CD8-positive, alpha-beta memory T cell (primary cell): ENCODE data around the gene EXOC4. TPM values are rescaled to one million over a fixed set of nuclear protein-coding genes. Genes with fewer than 3 reads are reported as not detected.

Experiments
- CTCF ChIA-PET: fragments of 350-600 bp; sonication (Branson Sonifier 250); formaldehyde crosslinking; loops from one replicate; lab custom pipeline; 2021; ENCODE audit warnings: antibody characterized with exemption; lab: Charles Lee
- POLR2A ChIA-PET: fragments of 350-600 bp; sonication (Branson Sonifier 250); formaldehyde crosslinking; loops from one replicate; lab custom pipeline; 2021; ENCODE audit warnings: antibody characterized with exemption; lab: Charles Lee
- DNase-seq, 5 donors: peaks; one replicate each; pipeline versions ENCODE4 v3.0.0 to v3.0.0-alpha.2; 2020 to 2022; ENCODE audit warnings: mixed read lengths in 1 of 5
- H3K27ac ChIP-seq: one replicate; pipeline ENCODE4 v1.7.0; 2013; ENCODE audit warnings: low read depth, mild to moderate bottlenecking, low read length, moderate library complexity
- H3K27me3 ChIP-seq: 2 replicates; pipeline ENCODE4 v1.7.0; 2013; ENCODE audit warnings: low read length, mild to moderate bottlenecking; ENCODE audit not compliant: insufficient read depth, poor library complexity, severe bottlenecking
- H3K36me3 ChIP-seq: 2 replicates; pipeline ENCODE4 v1.7.0; 2013; ENCODE audit warnings: mild to moderate bottlenecking, low read length, moderate library complexity; ENCODE audit not compliant: insufficient read depth
- H3K4me1 ChIP-seq: 2 replicates; pipeline ENCODE4 v1.7.0; 2013; ENCODE audit warnings: mild to moderate bottlenecking, low read length, moderate library complexity; ENCODE audit not compliant: insufficient read depth
- H3K4me3 ChIP-seq: 2 replicates; pipeline ENCODE4 v1.7.0; 2013; ENCODE audit warnings: mild to moderate bottlenecking, low read length
- H3K9me3 ChIP-seq: 2 replicates; pipeline ENCODE4 v1.7.0; 2013; ENCODE audit warnings: mild to moderate bottlenecking, low read length
- H3K27ac Mint-ChIP-seq, 8 donors: one replicate each; pipeline ENCODE4 v1.8.0; 2020 to 2021; ENCODE audit warnings: mixed read lengths in 8 of 8, mild to moderate bottlenecking in 6 of 8, inconsistent platforms in 3 of 8, moderate library complexity in 3 of 8
- H3K27me3 Mint-ChIP-seq, 2 donors: one replicate each; pipeline ENCODE4 v1.8.0; 2020 to 2021; ENCODE audit warnings: mixed read lengths in 2 of 2, mild to moderate bottlenecking in 1 of 2, moderate library complexity in 1 of 2
- H3K36me3 Mint-ChIP-seq, 3 donors: one replicate each; pipeline ENCODE4 v1.8.0; 2020 to 2021; ENCODE audit warnings: mixed read lengths in 3 of 3, inconsistent platforms in 1 of 3, mild to moderate bottlenecking in 1 of 3
- H3K4me1 Mint-ChIP-seq, 3 donors: one replicate each; pipeline ENCODE4 v1.8.0; 2020 to 2021; ENCODE audit warnings: mixed read lengths in 3 of 3, inconsistent platforms in 1 of 3, mild to moderate bottlenecking in 1 of 3
- H3K4me3 Mint-ChIP-seq, 7 donors: one replicate each; pipeline ENCODE4 v1.8.0; 2020 to 2021; ENCODE audit warnings: mixed read lengths in 7 of 7, mild to moderate bottlenecking in 6 of 7, moderate library complexity in 4 of 7, inconsistent platforms in 2 of 7
- H3K9me3 Mint-ChIP-seq, 5 donors: one replicate each; pipeline ENCODE4 v1.8.0; 2020 to 2022; ENCODE audit warnings: mixed read lengths in 5 of 5, mild to moderate bottlenecking in 3 of 5, moderate library complexity in 2 of 5, inconsistent platforms in 1 of 5
- polyA plus RNA-seq: library from polyadenylated mRNA; unstranded; fragments of 300-500 nt; fragmentation: Illumina TruSeq; gene quantifications from one replicate; pipeline ENCODE4 v1.2.3, GENCODE V29; 2021
- total RNA-seq, 2 experiments: library from RNA; stranded (reverse); gene quantifications; one replicate each; pipeline ENCODE4 v1.2.3, GENCODE V29; 2021

EXOC4 gene
- total and polyA plus RNA-seq, 3 experiments from 2014 or later = 34.5 to 53.2 (median 50.3) TPM

- no peak overlapping the region for H3K27ac Mint-ChIP-seq
- Histone ChIP-seq H3K4me3 (no peak overlapping the region), H3K27ac (no peak overlapping the region), H3K36me3 (no peaks in the 10 kb centered on the region), H3K4me1 (no peaks in the 10 kb centered on the region), H3K27me3 (no peaks in the 10 kb centered on the region), H3K9me3 (no peaks in the 10 kb centered on the region)
- peaks cover 0 to under 1% (median 0%) of the 10 kb centered on the region in 5 donors for H3K9me3 Mint-ChIP-seq
- no peak for DNase-seq
- ChIA-PET POLR2A (no interaction called here), CTCF (no interaction called here)
- peaks cover 7 to 17% (median 8%) of the 10 kb centered on the region in 3 donors for H3K36me3 Mint-ChIP-seq
- peaks cover 0 to 4% (median 4%) of the 10 kb centered on the region in 3 donors for H3K4me1 Mint-ChIP-seq
- H3K4me3 Mint-ChIP-seq = no peak overlapping the region
- H3K27me3 Mint-ChIP-seq = no peaks in the 10 kb centered on the region
Measured at GRCh38 chr7:133504825-133505224, 251.9 kb downstream of the EXOC4 start.

GRCh38 chr7:133509822-133510221, 256.9 kb downstream of the EXOC4 start:
- DNase-seq = no peak
- ChIA-PET CTCF (no interaction called here), POLR2A (no interaction called here)
- Histone ChIP-seq H3K4me3 (no peak overlapping the region), H3K9me3 (no peaks in the 10 kb centered on the region), H3K4me1 (no peaks in the 10 kb centered on the region), H3K36me3 (no peaks in the 10 kb centered on the region), H3K27ac (no peak overlapping the region), H3K27me3 (no peaks in the 10 kb centered on the region)
- H3K4me3 Mint-ChIP-seq = no peak overlapping the region
- peaks cover 0 to 1% of the 10 kb centered on the region in 2 donors for H3K27me3 Mint-ChIP-seq
- H3K36me3 Mint-ChIP-seq = peaks cover 14 to 37% (median 16%) of the 10 kb centered on the region in 3 donors
- peaks cover 0 to 5% (median 2%) of the 10 kb centered on the region in 5 donors for H3K9me3 Mint-ChIP-seq
- peaks cover 0 to 11% (median 1%) of the 10 kb centered on the region in 3 donors for H3K4me1 Mint-ChIP-seq
- H3K27ac Mint-ChIP-seq = no peak overlapping the region

- peaks cover 0 to 1% of the 10 kb centered on the region in 2 donors for H3K27me3 Mint-ChIP-seq
- Histone ChIP-seq H3K9me3 (no peaks in the 10 kb centered on the region), H3K36me3 (no peaks in the 10 kb centered on the region), H3K27ac (no peak overlapping the region), H3K4me1 (no peaks in the 10 kb centered on the region), H3K27me3 (no peaks in the 10 kb centered on the region), H3K4me3 (no peak overlapping the region)
- peaks cover 14 to 37% (median 16%) of the 10 kb centered on the region in 3 donors for H3K36me3 Mint-ChIP-seq
- no peak for DNase-seq
- no peak overlapping the region for H3K27ac Mint-ChIP-seq
- CTCF ChIA-PET = no interaction called here
- peaks cover 0 to 5% (median 2%) of the 10 kb centered on the region in 5 donors for H3K9me3 Mint-ChIP-seq
- peaks cover 0 to 11% (median 0%) of the 10 kb centered on the region in 3 donors for H3K4me1 Mint-ChIP-seq
- H3K4me3 Mint-ChIP-seq = no peak overlapping the region
- POLR2A ChIA-PET = no interaction called here
Measured at GRCh38 chr7:133510326-133511055, 257.6 kb downstream of the EXOC4 start.

- Mint-ChIP-seq H3K9me3 (peaks cover 0 to 5% (median 2%) of the 10 kb centered on the region in 5 donors), H3K27ac (peak overlapping the region in 1 of 8 donors; percentile 47), H3K27me3 (peaks cover 0 to 1% of the 10 kb centered on the region in 2 donors), H3K4me1 (peaks cover 0 to 9% (median 0%) of the 10 kb centered on the region in 3 donors), H3K4me3 (no peak overlapping the region), H3K36me3 (peaks cover 16 to 39% (median 16%) of the 10 kb centered on the region in 3 donors)
- H3K9me3 ChIP-seq = no peaks in the 10 kb centered on the region
- no peaks in the 10 kb centered on the region for H3K27me3 ChIP-seq
- POLR2A ChIA-PET = no interaction called here
- H3K27ac ChIP-seq = no peak overlapping the region
- CTCF ChIA-PET = no interaction called here
- no peaks in the 10 kb centered on the region for H3K36me3 ChIP-seq
- no peak overlapping the region for H3K4me3 ChIP-seq
- DNase-seq = no peak
- H3K4me1 ChIP-seq = no peaks in the 10 kb centered on the region
Measured at GRCh38 chr7:133511252-133511651, 258.4 kb downstream of the EXOC4 start.

- POLR2A ChIA-PET = no interaction called here
- Histone ChIP-seq H3K4me1 (no peaks in the 10 kb centered on the region), H3K9me3 (no peaks in the 10 kb centered on the region), H3K36me3 (no peaks in the 10 kb centered on the region), H3K27ac (no peak overlapping the region), H3K27me3 (no peaks in the 10 kb centered on the region), H3K4me3 (no peak overlapping the region)
- DNase-seq = no peak
- CTCF ChIA-PET = no interaction called here
- Mint-ChIP-seq H3K4me1 (peaks cover 0 to 9% (median 0%) of the 10 kb centered on the region in 3 donors), H3K4me3 (no peak overlapping the region), H3K9me3 (peaks cover 0 to 5% (median 2%) of the 10 kb centered on the region in 5 donors), H3K36me3 (peaks cover 18 to 43% (median 19%) of the 10 kb centered on the region in 3 donors), H3K27ac (peak overlapping the region in 1 of 8 donors; percentile 61), H3K27me3 (peaks cover 0 to 1% of the 10 kb centered on the region in 2 donors)
Measured at GRCh38 chr7:133511708-133512107, 258.8 kb downstream of the EXOC4 start.

- H3K4me3 Mint-ChIP-seq = peak overlapping the region in 1 of 7 donors; percentile 46
- Histone ChIP-seq H3K4me3 (no peak overlapping the region), H3K27ac (no peak overlapping the region), H3K9me3 (no peaks in the 10 kb centered on the region), H3K27me3 (no peaks in the 10 kb centered on the region), H3K4me1 (no peaks in the 10 kb centered on the region), H3K36me3 (no peaks in the 10 kb centered on the region)
- H3K9me3 Mint-ChIP-seq = peaks cover 0 to 5% (median 2%) of the 10 kb centered on the region in 5 donors
- DNase-seq = no peak
- peak overlapping the region in 3 of 8 donors; percentile 2 to 54 (median 13) for H3K27ac Mint-ChIP-seq
- H3K4me1 Mint-ChIP-seq = peaks cover 0 to 9% (median 0%) of the 10 kb centered on the region in 3 donors
- ChIA-PET POLR2A (no interaction called here), CTCF (no interaction called here)
- H3K36me3 Mint-ChIP-seq = peaks cover 19 to 41% (median 20%) of the 10 kb centered on the region in 3 donors
- peaks cover 0 to 2% of the 10 kb centered on the region in 2 donors for H3K27me3 Mint-ChIP-seq
Measured at GRCh38 chr7:133512560-133512959, 259.7 kb downstream of the EXOC4 start.

- ChIA-PET POLR2A (no interaction called here), CTCF (no interaction called here)
- H3K36me3 Mint-ChIP-seq = peaks cover 16 to 41% (median 16%) of the 10 kb centered on the region in 3 donors
- no peak overlapping the region for H3K4me3 ChIP-seq
- no peaks in the 10 kb centered on the region for H3K4me1 ChIP-seq
- H3K27ac Mint-ChIP-seq = peak overlapping the region in 2 of 8 donors; percentile 13 to 78
- H3K27ac ChIP-seq = no peak overlapping the region
- H3K27me3 Mint-ChIP-seq = peaks cover 0 to 2% of the 10 kb centered on the region in 2 donors
- DNase-seq = no peak
- no peaks in the 10 kb centered on the region for H3K27me3 ChIP-seq
- no peaks in the 10 kb centered on the region for H3K9me3 ChIP-seq
- H3K4me1 Mint-ChIP-seq = peaks cover 0 to 9% (median 0%) of the 10 kb centered on the region in 3 donors
- H3K4me3 Mint-ChIP-seq = no peak overlapping the region
- no peaks in the 10 kb centered on the region for H3K36me3 ChIP-seq
- H3K9me3 Mint-ChIP-seq = peaks cover 0 to 5% (median 2%) of the 10 kb centered on the region in 5 donors
Measured at GRCh38 chr7:133513608-133514007, 260.7 kb downstream of the EXOC4 start.

- Histone ChIP-seq H3K27me3 (no peaks in the 10 kb centered on the region), H3K36me3 (no peaks in the 10 kb centered on the region), H3K27ac (no peak overlapping the region), H3K4me3 (no peak overlapping the region), H3K4me1 (no peaks in the 10 kb centered on the region), H3K9me3 (no peaks in the 10 kb centered on the region)
- H3K27ac Mint-ChIP-seq = no peak overlapping the region
- H3K36me3 Mint-ChIP-seq = peaks cover 16 to 41% (median 16%) of the 10 kb centered on the region in 3 donors
- no peak overlapping the region for H3K4me3 Mint-ChIP-seq
- no peak for DNase-seq
- ChIA-PET CTCF (no interaction called here), POLR2A (no interaction called here)
- peaks cover 0 to 5% (median 2%) of the 10 kb centered on the region in 5 donors for H3K9me3 Mint-ChIP-seq
- H3K27me3 Mint-ChIP-seq = peaks cover 0 to 2% of the 10 kb centered on the region in 2 donors
- H3K4me1 Mint-ChIP-seq = peaks cover 0 to 9% (median 0%) of the 10 kb centered on the region in 3 donors
Measured at GRCh38 chr7:133514551-133514950, 261.7 kb downstream of the EXOC4 start.
